ENCODE measurements around the gene LRRC8D.

- no peak for TF ChIP-seq CTCF (IDR thresholded peaks at IDR 0.05)
- TF ChIP-seq POLR2A (IDR thresholded peaks at IDR 0.05), result no peak
These were observed 62.2 kb downstream of the LRRC8D start for GRCh38 chr1:89883030-89883379.

Measured in lower leg skin (tissue), 3 donors.